Ascending aorta (tissue), 2 donors: ENCODE measurements around the gene INA. TPM values are rescaled to one million over a fixed set of nuclear protein-coding genes. Genes with fewer than 3 reads are reported as not detected.
"Not testable (repeated sequence)": the region's sequence is repeated elsewhere in the genome, so short reads cannot be mapped to it uniquely, and the experiment has no call there.

Experiments
- DNase-seq, 2 donors: peaks; one replicate each; pipeline ENCODE4 v3.0.0-alpha.2; 2019; ENCODE audit warnings: low spot score in 2 of 2
- H3K27ac ChIP-seq, 2 donors: fragments of 200-600 bp; sonication (generic); one replicate each; pipeline ENCODE4 v1.5.1; 2016 to 2017; ENCODE audit warnings: mild to moderate bottlenecking in 1 of 2
- H3K27me3 ChIP-seq: fragments of 200-600 bp; sonication (generic); one replicate; pipeline ENCODE4 v1.5.1; 2017
- H3K36me3 ChIP-seq, 2 donors: fragments of 200-600 bp; sonication (generic); one replicate each; pipeline ENCODE4 v1.5.1; 2016
- H3K4me1 ChIP-seq, 2 donors: fragments of 200-600 bp; sonication (generic); one replicate each; pipeline ENCODE4 v1.5.1; 2016 to 2017; ENCODE audit warnings: mild to moderate bottlenecking in 1 of 2
- H3K4me3 ChIP-seq, 2 donors: fragments of 200-600 bp; sonication (generic); one replicate each; pipeline ENCODE4 v1.5.1; 2016 to 2017; ENCODE audit warnings: mild to moderate bottlenecking in 1 of 2
- H3K9me3 ChIP-seq, 2 donors: fragments of 200-600 bp; sonication (generic); one replicate each; pipeline ENCODE4 v1.5.1; 2016
- CTCF ChIP-seq, 3 experiments: fragments of 200-600 bp in 2 of 3; fragments of 450-650 bp in 1 of 3; sonication (generic) in 2 of 3; IDR thresholded peaks; one replicate each; pipeline ENCODE4 v1.5.1; 2016 to 2019; ENCODE audit warnings: antibody characterized with exemption in 3 of 3, mild to moderate bottlenecking in 1 of 3, moderate library complexity in 1 of 3
- intact Hi-C: fragments of 100-400 bp; cut with DNase I; formaldehyde crosslinking; loops from one replicate; pipeline ENCODE4 v1.15.1; 2023
- total RNA-seq: library from RNA; depleted of rRNA; stranded (reverse); fragments of >200 nt; gene quantifications from one replicate; pipeline ENCODE4 v1.1.0, GENCODE V29; 2016

The INA gene
- total RNA-seq, 1 donor from 2014 or later, result not detected

- DNase-seq, result no peak
These were observed 30.6 kb upstream of the INA start for GRCh38 chr10:103246324-103246723.

GRCh38 chr10:103254113-103254512, 22.8 kb upstream of the INA start:
- Histone ChIP-seq H3K27ac (no peak overlapping the region), H3K36me3 (no peaks in the 10 kb centered on the region), H3K4me3 (no peak overlapping the region), H3K9me3 (no peaks in the 10 kb centered on the region), H3K27me3 (no peaks in the 10 kb centered on the region), H3K4me1 (no peaks in the 10 kb centered on the region)
- intact Hi-C loops, result no loop called here
- DNase-seq, result no peak
- no peak for TF ChIP-seq CTCF (IDR thresholded peaks at IDR 0.05)

More at GRCh38 chr10:103246324-103246723, 30.6 kb upstream of the INA start:
- Histone ChIP-seq H3K4me3 (no peak overlapping the region), H3K27me3 (no peaks in the 10 kb centered on the region), H3K9me3 (no peaks in the 10 kb centered on the region), H3K36me3 (no peaks in the 10 kb centered on the region), H3K27ac (no peak overlapping the region), H3K4me1 (peaks cover 4 to 7% of the 10 kb centered on the region in 2 donors)
- intact Hi-C loops, result loop anchor here (5.0 kb wide), 1 partner anchor 179 kb away; no protein-coding TSS in a partner anchor
- TF ChIP-seq CTCF (IDR thresholded peaks at IDR 0.05), result no peak

- DNase-seq, result no peak
- TF ChIP-seq CTCF (IDR thresholded peaks at IDR 0.05), result no peak
- no peak overlapping the region for H3K27ac ChIP-seq
- intact Hi-C loops, result no loop called here
- no peaks in the 10 kb centered on the region for H3K27me3 ChIP-seq
- H3K36me3 ChIP-seq, result no peaks in the 10 kb centered on the region
- H3K9me3 ChIP-seq, result no peaks in the 10 kb centered on the region
- H3K4me1 ChIP-seq, result no peaks in the 10 kb centered on the region
- H3K4me3 ChIP-seq, result no peak overlapping the region
These were observed 22.2 kb upstream of the INA start for GRCh38 chr10:103254538-103255325.

GRCh38 chr10:103256613-103257012, 20.3 kb upstream of the INA start:
- H3K36me3 ChIP-seq, result no peaks in the 10 kb centered on the region
- intact Hi-C loops, result no loop called here
- no peak overlapping the region for H3K27ac ChIP-seq

GRCh38 chr10:103257812-103258211, 19.1 kb upstream of the INA start:
- H3K9me3 ChIP-seq, result no peaks in the 10 kb centered on the region
- H3K4me3 ChIP-seq, result no peak overlapping the region
- no peaks in the 10 kb centered on the region for H3K36me3 ChIP-seq
- intact Hi-C loops, result no loop called here
- TF ChIP-seq CTCF (IDR thresholded peaks at IDR 0.05), result no peak
- H3K4me1 ChIP-seq, result no peaks in the 10 kb centered on the region
- H3K27ac ChIP-seq, result no peak overlapping the region
- DNase-seq, result no peak
- no peaks in the 10 kb centered on the region for H3K27me3 ChIP-seq

More at GRCh38 chr10:103256613-103257012, 20.3 kb upstream of the INA start:
- Histone ChIP-seq H3K27me3 (no peaks in the 10 kb centered on the region), H3K9me3 (no peaks in the 10 kb centered on the region), H3K4me3 (no peak overlapping the region), H3K4me1 (no peaks in the 10 kb centered on the region)
- no peak for DNase-seq
- TF ChIP-seq CTCF (IDR thresholded peaks at IDR 0.05), result no peak

- H3K27ac ChIP-seq, H3K4me1 ChIP-seq, DNase-seq, intact Hi-C loops, H3K9me3 ChIP-seq, H3K36me3 ChIP-seq, H3K27me3 ChIP-seq, H3K4me3 ChIP-seq: not testable (repeated sequence)
These were observed 18.0 kb upstream of the INA start for GRCh38 chr10:103258928-103259327.
